HG02970 (cell line): Measurements from ENCODE around the gene USP53.
"Not testable (repeated sequence)": the region's sequence is repeated elsewhere in the genome, so short reads cannot be mapped to it uniquely, and the experiment has no call there.

Source experiments
- ATAC-seq: cut with Tn5 transposase; IDR thresholded peaks from one replicate; pipeline ENCODE4 v1.9.1; 2021; ENCODE audit warnings: mild to moderate bottlenecking, moderate library complexity, moderate number of reproducible peaks; ENCODE audit not compliant: unreplicated experiment, low FRiP score

USP53 gene

GRCh38 chr4:119227690-119228089, 15.2 kb downstream of the USP53 start:
- ATAC-seq: no peak

DNA sequence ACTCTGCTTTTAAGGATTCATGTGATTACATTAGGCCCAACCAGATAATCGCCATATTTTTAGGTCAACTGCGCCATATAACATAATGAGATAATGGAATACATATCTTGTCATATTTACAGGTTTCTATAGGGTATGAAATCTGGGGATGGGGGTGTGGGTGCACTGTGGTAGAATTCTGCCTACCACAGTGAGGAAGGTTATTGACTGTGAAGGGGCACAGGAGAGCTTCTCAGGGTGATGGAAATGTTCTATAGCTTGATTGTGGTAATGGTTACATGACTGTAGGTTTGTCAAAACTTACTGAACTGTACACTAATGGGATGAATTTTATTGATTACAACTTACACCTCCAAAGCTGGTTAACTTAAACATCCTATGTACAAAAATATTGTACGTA, 15.9 kb downstream of the USP53 start:
- ATAC-seq: no peak

DNA sequence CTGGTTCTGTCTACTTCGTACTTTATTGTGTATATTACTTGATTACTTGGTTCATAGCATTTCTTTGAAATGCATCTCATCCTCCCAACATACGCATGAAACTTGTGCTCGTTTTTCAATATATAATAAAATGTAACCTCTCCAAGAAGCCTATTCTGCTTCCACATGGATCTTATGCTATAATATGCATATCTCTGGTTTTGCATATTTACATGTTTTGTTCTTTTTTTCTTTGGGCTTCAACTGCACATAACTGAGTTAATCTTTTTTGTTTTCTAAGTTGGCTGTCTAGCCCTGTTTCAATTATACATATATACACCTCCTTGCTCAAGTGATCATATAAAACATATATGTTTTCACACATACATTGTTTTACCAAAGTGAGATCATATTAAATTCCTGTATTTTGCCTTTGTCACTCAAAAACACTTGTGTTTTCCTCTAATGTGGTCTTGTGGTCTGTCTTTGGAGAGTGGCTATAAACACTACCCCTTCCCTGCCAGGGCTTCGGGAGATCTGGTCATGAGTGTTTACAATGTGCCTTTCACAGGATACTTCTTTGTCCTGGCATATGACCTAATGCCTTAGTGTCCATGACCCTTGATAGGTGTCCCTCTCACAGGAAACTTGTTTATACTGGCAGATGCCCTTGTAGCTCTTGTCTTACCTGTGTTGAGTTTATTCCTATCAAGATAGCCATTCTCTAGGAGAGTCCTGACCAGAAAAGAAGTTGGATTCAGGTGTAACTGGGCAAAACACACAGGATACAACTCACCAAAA, 17.6 kb downstream of the USP53 start:
- no peak for ATAC-seq

DNA sequence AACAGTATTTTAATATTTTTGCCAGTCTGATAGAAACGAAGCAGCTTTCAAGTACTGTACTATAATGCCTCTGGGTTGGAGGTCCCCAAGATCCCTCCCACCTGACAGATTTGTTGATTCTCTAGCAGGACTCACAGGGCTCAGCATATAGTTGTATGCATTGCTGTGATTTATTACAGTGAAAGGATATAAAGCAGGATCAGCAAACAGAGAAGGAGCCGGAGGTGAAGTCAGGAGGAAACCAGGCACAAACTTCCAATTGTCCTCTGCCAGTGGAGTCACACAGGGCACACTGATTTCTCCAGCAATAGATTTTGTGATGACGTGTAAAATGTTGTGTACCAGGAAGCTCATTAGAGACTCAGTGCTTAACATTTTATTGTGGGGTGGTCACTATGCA, 19.0 kb downstream of the USP53 start:
- no peak for ATAC-seq

DNA sequence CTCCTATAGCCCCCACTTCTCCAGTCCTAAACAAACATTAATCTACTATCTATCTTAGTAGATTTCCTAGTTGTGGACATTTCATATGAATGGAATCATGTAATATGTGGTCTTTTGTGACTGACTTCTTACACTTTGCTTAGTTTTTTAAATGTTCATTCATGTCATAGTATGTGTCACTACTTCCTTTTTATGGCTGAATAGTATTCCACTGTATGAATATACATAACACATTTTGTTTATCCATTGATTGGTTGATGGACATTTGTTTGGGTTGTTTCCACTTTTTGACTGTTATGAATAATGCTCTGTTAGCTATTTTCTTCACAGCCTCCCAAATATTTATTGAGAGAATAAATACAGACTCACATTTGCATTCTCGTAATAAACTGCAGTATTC, 19.8 kb downstream of the USP53 start:
- ATAC-seq: no peak

DNA sequence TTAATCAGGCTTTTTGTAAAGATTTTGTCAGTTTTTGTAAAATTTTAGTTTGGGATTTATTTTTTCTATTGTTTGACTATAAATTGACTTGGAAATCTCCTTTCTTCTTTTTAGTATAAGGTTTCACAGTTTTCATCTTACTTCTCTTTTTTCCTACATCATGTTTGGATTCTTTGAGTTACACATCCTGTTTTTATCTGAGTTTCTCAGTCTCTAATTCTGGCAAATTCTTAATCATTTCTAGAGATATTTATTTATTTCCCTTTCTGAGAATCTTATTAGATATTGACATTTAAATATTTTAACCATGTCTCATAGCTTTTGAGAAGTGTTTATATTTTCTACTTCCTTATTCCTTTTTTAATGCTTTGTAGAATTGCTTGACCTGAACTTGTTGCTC, 20.7 kb downstream of the USP53 start:
- ATAC-seq: no peak

DNA sequence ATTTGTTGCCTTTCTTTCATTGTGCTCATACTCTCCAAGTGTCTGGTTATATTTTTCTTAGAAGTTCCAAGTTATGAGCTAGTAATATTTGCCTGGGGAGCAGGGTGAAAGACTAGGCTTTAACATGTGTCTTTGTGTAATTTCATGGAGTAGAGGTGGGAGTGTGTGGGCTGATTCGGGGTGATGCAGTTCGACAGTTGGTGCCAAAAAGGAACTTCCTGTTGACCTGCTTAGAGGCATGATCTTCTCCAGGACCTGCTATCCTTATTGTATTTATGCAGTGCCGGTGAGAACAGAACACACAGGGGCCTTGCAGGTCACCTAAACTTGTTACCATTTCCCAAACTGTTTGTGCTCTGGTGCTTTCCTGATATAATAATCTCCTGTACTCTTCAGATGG, 21.2 kb downstream of the USP53 start:
- no peak for ATAC-seq

GRCh38 chr4:119237201-119237600, 24.7 kb downstream of the USP53 start:
- no peak for ATAC-seq

DNA sequence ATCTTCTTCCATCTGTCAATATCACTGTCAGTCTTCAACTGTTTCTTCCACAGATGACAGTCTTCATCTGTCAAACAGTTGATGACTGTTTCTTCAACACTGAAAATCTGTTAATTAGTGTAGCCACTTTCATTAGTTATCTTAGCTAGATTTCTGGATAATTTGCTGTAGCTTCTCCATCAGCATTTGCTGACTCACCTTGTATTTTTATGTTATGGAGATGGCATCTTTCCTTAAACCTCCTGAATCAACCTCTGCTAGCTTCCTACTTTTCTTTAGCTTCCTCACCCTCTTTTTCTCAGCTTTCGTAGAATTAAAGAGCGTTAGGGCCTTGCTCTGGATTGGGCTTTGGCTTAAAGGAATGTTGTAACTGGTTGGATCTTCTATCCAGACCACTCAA, 25.1 kb downstream of the USP53 start:
- ATAC-seq: no peak

DNA sequence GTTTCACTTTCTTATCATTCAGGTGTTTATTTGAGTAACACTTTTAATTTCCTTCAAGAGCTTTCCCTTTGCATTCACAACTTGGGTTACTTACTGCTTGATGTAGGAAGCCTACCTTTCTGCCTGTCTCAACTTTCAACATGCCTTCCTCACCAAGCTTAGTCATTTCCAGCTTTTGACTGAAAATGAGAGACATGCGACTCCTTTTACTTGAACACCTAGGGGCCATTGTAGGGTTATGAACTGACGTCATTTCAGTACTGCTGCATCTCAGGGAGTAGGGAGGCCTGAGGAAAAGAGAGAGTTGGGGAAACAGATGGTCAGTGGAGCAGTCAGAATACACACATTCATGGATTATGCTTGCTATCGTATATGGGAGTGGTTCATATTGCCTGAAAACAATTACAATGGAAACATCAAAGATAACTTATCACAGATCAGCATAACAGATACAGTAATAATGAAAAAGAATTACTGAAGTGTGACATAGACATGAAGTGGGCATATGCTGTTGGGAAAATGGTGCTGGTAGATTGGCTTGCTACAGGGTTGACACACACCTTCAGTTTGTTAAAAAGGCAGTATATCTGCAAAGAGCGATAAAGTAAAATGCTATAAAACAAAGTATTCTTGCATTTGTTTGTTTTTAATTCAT, 25.7 kb downstream of the USP53 start:
- peak; percentile 93 for ATAC-seq

- no peak for ATAC-seq
Measured at GRCh38 chr4:119240128-119240527, 27.6 kb downstream of the USP53 start.

DNA sequence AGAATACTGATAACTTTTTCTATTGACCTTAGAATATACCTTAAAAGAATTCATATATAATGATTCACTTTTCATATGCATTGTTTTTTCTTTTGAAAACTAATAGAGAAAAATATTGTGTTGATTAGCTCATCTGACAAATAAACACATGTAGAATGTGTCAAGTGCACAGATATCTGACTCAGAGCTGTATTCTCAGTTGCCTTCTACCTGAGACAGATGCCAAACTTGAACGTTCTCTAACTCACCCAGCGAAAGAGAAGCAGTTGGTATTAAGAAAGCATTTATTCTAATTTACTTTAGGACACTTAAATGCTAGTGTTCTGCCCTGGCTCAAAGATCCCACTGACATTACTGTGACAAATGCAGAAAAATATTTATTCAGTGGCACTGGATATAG, 28.1 kb downstream of the USP53 start:
- ATAC-seq: no peak

GRCh38 chr4:119242417-119242816, 29.9 kb downstream of the USP53 start:
- no peak for ATAC-seq

- ATAC-seq: no peak
Measured at GRCh38 chr4:119243868-119244267, 31.4 kb downstream of the USP53 start.

DNA sequence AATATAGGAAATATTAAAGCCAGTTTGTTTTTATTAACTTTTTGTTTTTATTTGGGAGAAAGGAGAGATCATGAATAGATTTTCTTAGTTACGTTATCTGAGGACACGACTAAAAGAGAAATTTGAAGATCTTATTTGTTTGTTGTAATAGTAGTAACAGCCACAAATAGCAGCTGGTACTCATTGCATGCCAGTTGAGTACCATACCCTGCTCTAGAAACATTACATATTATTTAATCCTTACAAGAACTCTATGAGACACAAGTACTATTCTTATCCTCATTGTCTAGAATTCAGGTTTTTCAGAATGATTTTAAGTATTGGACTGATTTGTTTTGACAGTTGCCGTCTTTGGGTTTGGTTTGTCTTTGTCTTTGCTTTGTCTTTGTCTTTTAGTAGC, 31.8 kb downstream of the USP53 start:
- no peak for ATAC-seq

GRCh38 chr4:119244832-119245231, 32.3 kb downstream of the USP53 start:
- ATAC-seq: no peak

GRCh38 chr4:119246177-119246733, 33.7 kb downstream of the USP53 start:
- no peak for ATAC-seq

DNA sequence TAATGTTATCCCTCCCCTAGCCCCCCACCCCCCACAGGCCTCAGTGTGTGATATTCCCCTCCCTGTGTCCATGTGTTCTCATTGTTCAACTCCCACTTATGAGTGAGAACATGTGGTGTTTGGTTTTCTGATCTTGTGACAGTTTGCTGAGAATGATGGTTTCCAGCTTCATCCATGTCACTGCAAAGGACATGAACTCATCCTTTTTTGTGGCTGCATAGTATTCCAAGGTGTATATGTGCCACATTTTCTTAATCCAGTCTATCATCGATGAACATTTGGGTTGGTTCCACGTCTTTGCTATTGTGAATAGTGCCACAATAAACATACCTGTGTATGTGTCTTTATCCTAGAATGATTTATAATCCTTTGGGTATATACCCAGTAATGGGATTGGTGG, 38.5 kb downstream of the USP53 start:
- ATAC-seq: not testable (repeated sequence)

GRCh38 chr4:119255223-119255622, 42.7 kb downstream of the USP53 start:
- not testable (repeated sequence) for ATAC-seq

DNA sequence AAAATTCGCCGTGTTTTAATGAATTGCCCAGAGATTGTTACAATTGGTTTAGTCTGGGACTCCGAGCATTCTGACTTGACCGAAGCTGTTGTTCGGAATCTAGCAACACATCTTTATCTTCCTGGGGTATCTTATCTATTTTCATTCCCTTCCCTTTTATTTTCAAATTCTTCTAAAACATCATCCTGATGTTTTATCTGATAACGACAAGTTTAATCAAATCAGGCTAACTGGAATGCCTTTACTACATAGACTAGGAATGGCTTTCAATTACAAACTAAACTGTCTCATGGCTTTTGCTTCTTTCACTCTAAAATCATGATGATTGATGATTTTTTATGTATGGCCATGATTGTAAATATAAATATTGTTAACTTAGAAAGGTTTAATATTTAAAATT, 48.0 kb downstream of the USP53 start:
- no peak for ATAC-seq

- no peak for ATAC-seq
Measured at GRCh38 chr4:119261986-119262385, 49.5 kb downstream of the USP53 start.

DNA sequence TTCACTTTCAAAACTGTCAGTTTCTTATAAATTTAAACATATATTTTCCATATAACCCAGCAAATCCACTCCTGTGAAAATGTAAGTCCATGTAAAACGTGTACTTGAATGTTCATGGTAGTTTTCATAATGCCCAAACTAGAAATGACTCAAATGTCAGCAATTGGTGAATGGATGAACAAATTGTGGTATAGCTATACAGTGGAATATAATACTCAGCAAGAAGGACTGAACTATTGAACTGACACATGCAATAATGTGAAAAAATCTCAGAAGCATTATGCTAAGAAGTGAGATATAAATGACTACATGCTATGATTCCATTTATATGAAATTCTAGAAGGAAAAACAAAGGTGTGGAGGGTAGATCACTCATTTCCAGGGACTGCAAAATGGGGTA, 52.2 kb downstream of the USP53 start:
- no peak for ATAC-seq
